Neural crest cell (in vitro differentiated cells): ENCODE measurements around the gene ANKH. TPM values are rescaled to one million over a fixed set of nuclear protein-coding genes. Genes with fewer than 3 reads are reported as not detected.

Experiments used
- DNase-seq: peaks from one replicate; pipeline ENCODE4 v3.0.0; 2021; ENCODE audit warnings: low read depth, mixed read lengths, low spot score
- H3K27ac Mint-ChIP-seq: one replicate; pipeline ENCODE4 v1.8.0; 2021; ENCODE audit warnings: mild to moderate bottlenecking, mixed read lengths; ENCODE audit not compliant: unreplicated experiment
- H3K27me3 Mint-ChIP-seq: 2 replicates; pipeline ENCODE4 v1.8.0; 2021; ENCODE audit warnings: low read depth, mild to moderate bottlenecking, mixed read lengths
- H3K36me3 Mint-ChIP-seq: 2 replicates; pipeline ENCODE4 v1.8.0; 2021; ENCODE audit warnings: low read depth, mild to moderate bottlenecking, mixed read lengths
- H3K4me1 Mint-ChIP-seq: 2 replicates; pipeline ENCODE4 v1.8.0; 2021; ENCODE audit warnings: mixed read lengths
- H3K4me3 Mint-ChIP-seq: one replicate; pipeline ENCODE4 v1.8.0; 2021; ENCODE audit warnings: mild to moderate bottlenecking, mixed read lengths
- H3K9me3 Mint-ChIP-seq: 2 replicates; pipeline ENCODE4 v1.8.0; 2021; ENCODE audit warnings: mixed read lengths
- CTCF ChIP-seq: fragments of 200-600 bp; sonication (generic); conservative IDR thresholded peaks from 2 replicates; pipeline ENCODE4 v1.5.0; 2021; ENCODE audit warnings: antibody characterized with exemption, mild to moderate bottlenecking
- total RNA-seq: library from RNA; stranded (reverse); gene quantifications from 2 replicates; pipeline ENCODE4 v1.2.1, GENCODE V29; 2021

ANKH gene
- total RNA-seq, 1 donor from 2014 or later = 28.6 TPM

- DNase-seq = peak; percentile 64
- no peak for TF ChIP-seq CTCF
- H3K9me3 Mint-ChIP-seq = no peaks in the 10 kb centered on the region
- no peaks in the 10 kb centered on the region for H3K27me3 Mint-ChIP-seq
- peak overlapping the region; percentile 96 for H3K27ac Mint-ChIP-seq
- peaks cover 62% of the 10 kb centered on the region for H3K4me1 Mint-ChIP-seq
- peak overlapping the region; percentile 78 for H3K4me3 Mint-ChIP-seq
- peaks cover 10% of the 10 kb centered on the region for H3K36me3 Mint-ChIP-seq
These were observed 143.1 kb downstream of the ANKH start for GRCh38 chr5:14728459-14728938.

GRCh38 chr5:14727928-14728458 is 143.6 kb downstream of the ANKH start:
- H3K4me1 Mint-ChIP-seq = peaks cover 57% of the 10 kb centered on the region
- H3K36me3 Mint-ChIP-seq = peaks cover 8% of the 10 kb centered on the region
- no peaks in the 10 kb centered on the region for H3K9me3 Mint-ChIP-seq
- H3K27me3 Mint-ChIP-seq = no peaks in the 10 kb centered on the region
- H3K27ac Mint-ChIP-seq = peak overlapping the region; percentile 96
- DNase-seq = no peak
- no peak for TF ChIP-seq CTCF
- peak overlapping the region; percentile 78 for H3K4me3 Mint-ChIP-seq

GRCh38 chr5:14727428-14727865 is 144.1 kb downstream of the ANKH start:
- Mint-ChIP-seq H3K4me1 (peaks cover 52% of the 10 kb centered on the region), H3K27me3 (no peaks in the 10 kb centered on the region), H3K27ac (peak overlapping the region; percentile 65), H3K9me3 (no peaks in the 10 kb centered on the region), H3K36me3 (peaks cover 6% of the 10 kb centered on the region), H3K4me3 (peak overlapping the region; percentile 78)
- DNase-seq = peak; percentile 88
- peak; percentile 99 for TF ChIP-seq CTCF

- peaks cover 42% of the 10 kb centered on the region for H3K4me1 Mint-ChIP-seq
- no peaks in the 10 kb centered on the region for H3K9me3 Mint-ChIP-seq
- no peak for TF ChIP-seq CTCF
- peak overlapping the region; percentile 3 for H3K27ac Mint-ChIP-seq
- no peak overlapping the region for H3K4me3 Mint-ChIP-seq
- no peak for DNase-seq
- H3K36me3 Mint-ChIP-seq = peaks cover 6% of the 10 kb centered on the region
- no peaks in the 10 kb centered on the region for H3K27me3 Mint-ChIP-seq
These were observed 145.3 kb downstream of the ANKH start for GRCh38 chr5:14726066-14726838.

- Mint-ChIP-seq H3K4me1 (peaks cover 32% of the 10 kb centered on the region), H3K36me3 (peaks cover 11% of the 10 kb centered on the region), H3K27me3 (no peaks in the 10 kb centered on the region), H3K9me3 (no peaks in the 10 kb centered on the region), H3K4me3 (no peak overlapping the region), H3K27ac (no peak overlapping the region)
- no peak for TF ChIP-seq CTCF
- DNase-seq = no peak
These were observed 146.9 kb downstream of the ANKH start for GRCh38 chr5:14724633-14725032.
